ENCODE data around the gene ZC3H12D. TPM values are rescaled to one million over a fixed set of nuclear protein-coding genes. Genes with fewer than 3 reads are reported as not detected.

Gene ZC3H12D
- total and polyA plus RNA-seq, 2 donors (not counting 3 experiments of a cell fraction or from before 2014, with no cell fraction given) = 0.06 TPM; not detected in 1

DNA sequence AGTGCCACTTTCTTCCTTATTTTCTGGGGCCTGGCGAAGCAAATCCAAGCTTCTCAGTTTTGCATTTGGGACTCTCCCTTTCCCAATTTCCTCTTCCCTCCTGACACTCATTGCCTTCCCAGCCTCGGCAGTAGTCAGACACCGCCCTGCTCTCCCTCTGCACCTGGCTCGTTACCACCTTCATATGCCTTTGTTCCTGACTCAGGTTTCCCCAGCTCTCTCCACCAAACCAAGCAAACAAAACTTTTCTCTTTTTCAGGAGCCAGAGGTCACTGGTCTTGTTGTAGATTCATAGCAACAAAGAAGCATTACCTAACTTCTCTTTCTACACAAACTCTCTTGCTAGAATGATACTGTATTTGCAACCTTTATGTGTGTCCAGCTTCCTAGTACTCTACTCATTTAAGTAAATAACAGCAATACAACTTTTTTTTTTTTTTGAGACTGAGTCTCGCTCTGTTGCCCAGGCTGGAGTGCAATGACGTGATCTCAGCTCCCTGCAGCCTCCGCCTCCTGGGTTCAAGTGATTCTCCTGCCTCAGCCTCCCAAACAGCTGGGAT lies 9.0 kb upstream of the ZC3H12D start:
- H3K9me3 ChIP-seq (replicated peaks; ENCODE audit: control insufficient read depth, insufficient read depth, low read length) = no peaks in the 10 kb centered on the region
- H3K27me3 ChIP-seq (ENCODE audit: control insufficient read depth in 2 of 2, insufficient read depth in 2 of 2, low read length in 2 of 2) = no peaks in the 10 kb centered on the region
- ChIA-PET POLR2A (interaction anchor here (0.7 kb wide), 1 partner anchor 9 kb away, joined by 3 read pairs; no protein-coding TSS in a partner anchor), CTCF (interaction anchor here (1.2 kb wide), 1 partner anchor 465 kb away, joined by 3 read pairs; no protein-coding TSS in a partner anchor)
- no peaks in the 10 kb centered on the region for H4K20me1 ChIP-seq (replicated peaks; ENCODE audit: control insufficient read depth, extremely low read depth, insufficient read depth, low read length)
- H2AFZ ChIP-seq (ENCODE audit: low read depth, low read length) = no peak overlapping the region
- H3K4me3 ChIP-seq (replicated peaks in 1 of 3; ENCODE audit: insufficient read depth in 1 of 3, low read depth in 1 of 3, low read length in 3 of 3) = no peak overlapping the region
- no peak for FAIRE-seq
- dilution Hi-C loops (cut with MboI; ENCODE audit: extremely low pct_ligation_motif_present, low sequenced_read_pairs) (no loop called here), intact Hi-C loops (cut with micrococcal nuclease) (no loop called here)
- no TSS peak for BruUV-seq (replicated peaks)
- H3K79me2 ChIP-seq (ENCODE audit: control insufficient read depth, insufficient read depth, low read length) = no peaks in the 10 kb centered on the region
- H3K27ac ChIP-seq (ENCODE audit: insufficient read depth, low read depth, low read length) = no peak overlapping the region
- H3K9ac ChIP-seq (replicated peaks; ENCODE audit: extremely low read depth, insufficient read depth, low read length) = no peak overlapping the region
- no peak overlapping the region for H3K4me2 ChIP-seq (ENCODE audit: insufficient read depth, low read length)
- TF ChIP-seq CTCF (IDR thresholded peaks at IDR 0.05; ENCODE audit: extremely low read depth in 1 of 2, insufficient read depth in 1 of 2, low read depth in 1 of 2, low read length in 2 of 2) (no peak), MYC (IDR thresholded peaks at IDR 0.05; ENCODE audit: low read depth, low read length) (no peak), POLR2A (IDR thresholded peaks at IDR 0.05; ENCODE audit: low read depth, low read length) (no peak), FOS (IDR thresholded peaks at IDR 0.05; ENCODE audit: borderline replicate concordance, insufficient read depth, low read length) (no peak), POLR2AphosphoS5 (IDR thresholded peaks at IDR 0.05; ENCODE audit: insufficient read depth, low read depth, low read length) (no peak), EZH2 (IDR thresholded peaks at IDR 0.05; ENCODE audit: borderline replicate concordance, low read depth, low read length, severe bottlenecking) (no peak), JUN (IDR thresholded peaks at IDR 0.05; ENCODE audit: borderline replicate concordance, insufficient read depth, insufficient read length, low read depth) (no peak), GATA2 (IDR thresholded peaks at IDR 0.05; ENCODE audit: insufficient read depth, insufficient read length, low read depth, low read length) (no peak)
- TF ChIP-seq, protein P1, sequence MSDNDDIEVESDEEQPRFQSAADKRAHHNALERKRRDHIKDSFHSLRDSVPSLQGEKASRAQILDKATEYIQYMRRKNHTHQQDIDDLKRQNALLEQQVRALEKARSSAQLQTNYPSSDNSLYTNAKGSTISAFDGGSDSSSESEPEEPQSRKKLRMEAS (IDR thresholded peaks at IDR 0.05; ENCODE audit: insufficient read depth, insufficient read length) = no peak
- no peaks in the 10 kb centered on the region for H3K4me1 ChIP-seq (ENCODE audit: control insufficient read depth, extremely low read depth, insufficient read depth, low read length)
- H3K36me3 ChIP-seq (ENCODE audit: control insufficient read depth in 2 of 2, extremely low read depth in 1 of 2, insufficient read depth in 2 of 2, low read length in 2 of 2) = no peaks in the 10 kb centered on the region
- no peaks in the 10 kb centered on the region for H3K9me1 ChIP-seq (replicated peaks; ENCODE audit: control insufficient read depth, extremely low read depth, insufficient read depth, low read length)
- DNase-seq (ENCODE audit: low read depth, low spot score) = no peak

All from endothelial cell of umbilical vein (primary cell).